ENCODE measurements around the gene DYNLL1. TPM values are rescaled to one million over a fixed set of nuclear protein-coding genes. Genes with fewer than 3 reads are reported as not detected.
A peak's percentile ranks its signal among the peaks of the same experiment; 100 is the strongest.

DYNLL1 gene
- total and polyA plus RNA-seq, 2 of the 13 experiments (the other 11 are each of a cell fraction or from before 2014, with no cell fraction given), result 271 to 294 TPM

- TF ChIP-seq ZNF136 (CRISPR knock-in tag; IDR thresholded peaks at IDR 0.05; ENCODE audit: low read depth) (peak; percentile 93), NONO (IDR thresholded peaks at IDR 0.05) (no peak), NONO (CRISPR knock-in tag; conservative IDR thresholded peaks at IDR 0.05) (peak; percentile 64; the same call in 1 of the 2 replicates), HOXD1 (CRISPR knock-in tag; IDR thresholded peaks at IDR 0.05) (peak; percentile 11; the same call in 1 of the 2 replicates), CCAR2 (optimal IDR thresholded peaks at IDR 0.05; ENCODE audit: low read depth, low read length) (no peak), ZNF367 (CRISPR knock-in tag; IDR thresholded peaks at IDR 0.05; ENCODE audit: borderline replicate concordance) (no peak), ATF7 (IDR thresholded peaks at IDR 0.05) (no peak), ATF7 (CRISPR knock-in tag; IDR thresholded peaks at IDR 0.05) (no peak), DMAP1 (CRISPR knock-in tag; IDR thresholded peaks at IDR 0.05) (peak; percentile 63), ZNF740 (CRISPR knock-in tag; IDR thresholded peaks at IDR 0.05) (no peak), ZNF607 (CRISPR knock-in tag; IDR thresholded peaks at IDR 0.05; ENCODE audit: borderline replicate concordance) (0 out of 2 replicates have a peak, but pooled peaks have one; percentile 44), MEIS1 (CRISPR knock-in tag; IDR thresholded peaks at IDR 0.05; ENCODE audit: borderline replicate concordance) (no peak), KAT7 (CRISPR knock-in tag; IDR thresholded peaks at IDR 0.05; ENCODE audit: borderline replicate concordance) (peak; percentile 90; the same call in 1 of the 2 replicates), SAP130 (CRISPR knock-in tag; IDR thresholded peaks at IDR 0.05; ENCODE audit: low read depth) (peak; percentile 82), KMT2B (CRISPR knock-in tag; IDR thresholded peaks at IDR 0.05) (peak; percentile 65; the same call in 1 of the 2 replicates), EEA1 (CRISPR knock-in tag; IDR thresholded peaks at IDR 0.05; ENCODE audit: borderline replicate concordance) (no peak), NFAT5 (CRISPR knock-in tag; IDR thresholded peaks at IDR 0.05) (no peak)
- TF ChIP-seq, protein P1, sequence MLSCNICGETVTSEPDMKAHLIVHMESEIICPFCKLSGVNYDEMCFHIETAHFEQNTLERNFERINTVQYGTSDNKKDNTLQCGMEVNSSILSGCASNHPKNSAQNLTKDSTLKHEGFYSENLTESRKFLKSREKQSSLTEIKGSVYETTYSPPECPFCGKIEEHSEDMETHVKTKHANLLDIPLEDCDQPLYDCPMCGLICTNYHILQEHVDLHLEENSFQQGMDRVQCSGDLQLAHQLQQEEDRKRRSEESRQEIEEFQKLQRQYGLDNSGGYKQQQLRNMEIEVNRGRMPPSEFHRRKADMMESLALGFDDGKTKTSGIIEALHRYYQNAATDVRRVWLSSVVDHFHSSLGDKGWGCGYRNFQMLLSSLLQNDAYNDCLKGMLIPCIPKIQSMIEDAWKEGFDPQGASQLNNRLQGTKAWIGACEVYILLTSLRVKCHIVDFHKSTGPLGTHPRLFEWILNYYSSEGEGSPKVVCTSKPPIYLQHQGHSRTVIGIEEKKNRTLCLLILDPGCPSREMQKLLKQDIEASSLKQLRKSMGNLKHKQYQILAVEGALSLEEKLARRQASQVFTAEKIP (CRISPR knock-in tag; IDR thresholded peaks at IDR 0.05; ENCODE audit: borderline replicate concordance), result no peak
- TF ChIP-seq, protein P2, sequence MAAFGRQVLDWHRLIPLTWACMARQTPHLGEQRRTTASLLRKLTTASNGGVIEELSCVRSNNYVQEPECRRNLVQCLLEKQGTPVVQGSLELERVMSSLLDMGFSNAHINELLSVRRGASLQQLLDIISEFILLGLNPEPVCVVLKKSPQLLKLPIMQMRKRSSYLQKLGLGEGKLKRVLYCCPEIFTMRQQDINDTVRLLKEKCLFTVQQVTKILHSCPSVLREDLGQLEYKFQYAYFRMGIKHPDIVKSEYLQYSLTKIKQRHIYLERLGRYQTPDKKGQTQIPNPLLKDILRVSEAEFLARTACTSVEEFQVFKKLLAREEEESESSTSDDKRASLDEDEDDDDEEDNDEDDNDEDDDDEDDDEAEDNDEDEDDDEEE (CRISPR knock-in tag; IDR thresholded peaks at IDR 0.05), result peak; percentile 63; the same call in 1 of the 2 replicates
- TF ChIP-seq, protein P3, sequence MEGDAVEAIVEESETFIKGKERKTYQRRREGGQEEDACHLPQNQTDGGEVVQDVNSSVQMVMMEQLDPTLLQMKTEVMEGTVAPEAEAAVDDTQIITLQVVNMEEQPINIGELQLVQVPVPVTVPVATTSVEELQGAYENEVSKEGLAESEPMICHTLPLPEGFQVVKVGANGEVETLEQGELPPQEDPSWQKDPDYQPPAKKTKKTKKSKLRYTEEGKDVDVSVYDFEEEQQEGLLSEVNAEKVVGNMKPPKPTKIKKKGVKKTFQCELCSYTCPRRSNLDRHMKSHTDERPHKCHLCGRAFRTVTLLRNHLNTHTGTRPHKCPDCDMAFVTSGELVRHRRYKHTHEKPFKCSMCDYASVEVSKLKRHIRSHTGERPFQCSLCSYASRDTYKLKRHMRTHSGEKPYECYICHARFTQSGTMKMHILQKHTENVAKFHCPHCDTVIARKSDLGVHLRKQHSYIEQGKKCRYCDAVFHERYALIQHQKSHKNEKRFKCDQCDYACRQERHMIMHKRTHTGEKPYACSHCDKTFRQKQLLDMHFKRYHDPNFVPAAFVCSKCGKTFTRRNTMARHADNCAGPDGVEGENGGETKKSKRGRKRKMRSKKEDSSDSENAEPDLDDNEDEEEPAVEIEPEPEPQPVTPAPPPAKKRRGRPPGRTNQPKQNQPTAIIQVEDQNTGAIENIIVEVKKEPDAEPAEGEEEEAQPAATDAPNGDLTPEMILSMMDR (CRISPR knock-in tag; IDR thresholded peaks at IDR 0.05), result peak; percentile 96
These were observed 26.3 kb upstream of the DYNLL1 start, which contains the start of gene SRSF9 (continued) for GRCh38 chr12:120469450-120470149.
